ENCODE measurements around the gene C2. TPM values are rescaled to one million over a fixed set of nuclear protein-coding genes. Genes with fewer than 3 reads are reported as not detected.

Gene C2
- total RNA-seq, result 8.4 TPM

DNA sequence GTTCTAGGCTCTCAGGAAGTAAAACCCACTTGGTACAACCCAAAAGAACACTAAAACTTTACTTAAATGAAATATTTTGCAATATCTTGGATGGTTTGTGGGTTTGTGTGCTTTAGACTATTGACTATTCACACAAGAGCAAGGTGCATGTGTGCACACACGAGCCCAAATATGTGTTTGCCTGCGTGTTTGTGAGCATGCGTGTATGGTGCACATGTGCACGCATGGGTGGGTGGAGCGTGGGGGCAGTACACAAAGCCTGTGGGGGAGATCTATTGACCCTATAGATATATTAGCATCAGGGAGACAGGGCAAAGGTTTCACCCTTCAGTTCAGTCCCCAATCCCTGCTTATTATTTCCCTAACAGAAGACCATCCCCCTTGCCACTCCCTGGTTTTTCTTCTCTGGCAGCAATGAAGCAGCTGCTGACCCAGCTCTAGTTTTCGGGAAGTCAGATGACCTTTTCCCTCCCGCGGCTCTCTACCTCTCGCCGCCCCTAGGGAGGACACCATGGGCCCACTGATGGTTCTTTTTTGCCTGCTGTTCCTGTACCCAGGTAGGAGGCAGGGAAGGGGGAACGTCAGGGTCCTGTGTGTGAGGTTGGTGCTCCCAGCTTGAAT, at the start of gene C2:
Gene C2, plus strand, starts transcription at position 476 of the 621 bp plus-strand sequence. Its CDS starts 36 bp downstream, at position 512.
- no peaks in the 10 kb centered on the region for H3K36me3 ChIP-seq (ENCODE audit: control insufficient read depth in 3 of 3, insufficient read depth in 3 of 3, low read length in 3 of 3)
- H3K4me3 ChIP-seq (ENCODE audit: low read length in 3 of 3), result peak within 1 kb of the TSS in 2 of 3 donors; percentile 43 to 52
- H3K9me3 ChIP-seq (ENCODE audit: control insufficient read depth in 3 of 3, low read length in 3 of 3), result no peaks in the 10 kb centered on the region
- no peak within 1 kb of the TSS for H3K27ac ChIP-seq (ENCODE audit: low read depth, low read length)
- H3K27me3 ChIP-seq (ENCODE audit: control insufficient read depth in 3 of 3, insufficient read depth in 3 of 3, low read length in 3 of 3), result peaks cover 0 to 10% (median 3%) of the 10 kb centered on the region in 3 donors
- H3K9ac ChIP-seq (ENCODE audit: low read depth in 1 of 3, low read length in 3 of 3), result peak within 1 kb of the TSS in 2 of 3 donors; percentile 32 to 45
- no peaks in the 10 kb centered on the region for H3K4me1 ChIP-seq (ENCODE audit: control insufficient read depth in 3 of 3, insufficient read depth in 3 of 3, low read length in 3 of 3)

DNA sequence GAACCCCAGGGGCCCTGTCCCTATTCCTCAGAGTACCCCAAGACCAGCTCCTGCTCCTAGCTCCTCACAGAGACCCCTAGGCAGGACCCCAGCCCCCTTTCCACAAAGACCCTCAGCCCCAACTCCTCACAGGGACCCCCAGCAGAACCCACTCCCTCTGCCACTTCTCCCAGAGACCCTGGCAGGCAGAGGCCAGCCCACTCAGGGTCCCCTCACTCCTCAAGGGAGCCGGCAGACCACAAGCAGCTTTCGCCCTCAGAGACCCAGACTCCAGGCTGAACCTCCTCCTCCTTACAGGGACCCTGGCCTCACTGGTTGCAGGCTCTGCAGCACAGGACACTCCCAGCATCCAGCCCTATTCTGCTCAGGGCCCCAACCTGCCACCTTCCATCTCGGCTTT, 49.3 kb upstream of the C2 start:
- Histone ChIP-seq H3K9ac (ENCODE audit: low read depth in 1 of 3, low read length in 3 of 3) (no peak overlapping the region), H3K36me3 (ENCODE audit: control insufficient read depth in 3 of 3, insufficient read depth in 3 of 3, low read length in 3 of 3) (peaks cover 30 to 33% (median 31%) of the 10 kb centered on the region in 3 donors), H3K27me3 (ENCODE audit: control insufficient read depth in 3 of 3, insufficient read depth in 3 of 3, low read length in 3 of 3) (no peaks in the 10 kb centered on the region), H3K27ac (ENCODE audit: low read depth, low read length) (no peak overlapping the region), H3K9me3 (ENCODE audit: control insufficient read depth in 3 of 3, low read length in 3 of 3) (no peaks in the 10 kb centered on the region), H3K4me1 (ENCODE audit: control insufficient read depth in 3 of 3, insufficient read depth in 3 of 3, low read length in 3 of 3) (peaks cover 0 to 3% (median 0%) of the 10 kb centered on the region in 3 donors), H3K4me3 (ENCODE audit: low read length in 3 of 3) (no peak overlapping the region)

DNA sequence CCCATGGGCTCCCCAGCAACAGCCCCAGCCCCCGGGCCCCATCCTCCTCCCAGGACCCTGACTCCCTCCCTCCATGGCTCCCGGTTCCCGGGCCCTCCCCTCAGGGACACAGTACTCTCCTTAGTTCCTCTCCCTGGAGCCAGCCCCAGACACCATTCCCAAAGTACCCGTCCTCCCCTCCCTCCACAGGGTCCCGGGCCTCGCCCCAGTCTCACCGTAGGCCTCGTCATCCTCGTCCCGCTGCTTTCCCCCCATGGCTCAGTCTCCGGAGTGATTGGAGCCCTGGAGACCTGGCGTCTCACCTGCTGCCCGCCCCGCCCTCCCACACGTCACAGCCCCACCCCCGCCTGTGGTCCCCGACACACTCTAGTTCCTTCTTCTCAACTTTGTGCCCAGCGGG, 48.8 kb upstream of the C2 start, which contains the start of gene SLC44A4:
Gene SLC44A4, minus strand, starts transcription at position 272 of the 400 bp plus-strand sequence. Its CDS starts 17 bp downstream, at position 255.
- peaks cover 35 to 38% (median 36%) of the 10 kb centered on the region in 3 donors for H3K36me3 ChIP-seq (ENCODE audit: control insufficient read depth in 3 of 3, insufficient read depth in 3 of 3, low read length in 3 of 3)
- H3K27ac ChIP-seq (ENCODE audit: low read depth, low read length), result no peak within 1 kb of the TSS
- H3K9ac ChIP-seq (ENCODE audit: low read depth in 1 of 3, low read length in 3 of 3), result no peak within 1 kb of the TSS
- H3K9me3 ChIP-seq (ENCODE audit: control insufficient read depth in 3 of 3, low read length in 3 of 3), result no peaks in the 10 kb centered on the region
- no peaks in the 10 kb centered on the region for H3K27me3 ChIP-seq (ENCODE audit: control insufficient read depth in 3 of 3, insufficient read depth in 3 of 3, low read length in 3 of 3)
- peaks cover 0 to 3% (median 0%) of the 10 kb centered on the region in 3 donors for H3K4me1 ChIP-seq (ENCODE audit: control insufficient read depth in 3 of 3, insufficient read depth in 3 of 3, low read length in 3 of 3)
- H3K4me3 ChIP-seq (ENCODE audit: low read length in 3 of 3), result no peak within 1 kb of the TSS

DNA sequence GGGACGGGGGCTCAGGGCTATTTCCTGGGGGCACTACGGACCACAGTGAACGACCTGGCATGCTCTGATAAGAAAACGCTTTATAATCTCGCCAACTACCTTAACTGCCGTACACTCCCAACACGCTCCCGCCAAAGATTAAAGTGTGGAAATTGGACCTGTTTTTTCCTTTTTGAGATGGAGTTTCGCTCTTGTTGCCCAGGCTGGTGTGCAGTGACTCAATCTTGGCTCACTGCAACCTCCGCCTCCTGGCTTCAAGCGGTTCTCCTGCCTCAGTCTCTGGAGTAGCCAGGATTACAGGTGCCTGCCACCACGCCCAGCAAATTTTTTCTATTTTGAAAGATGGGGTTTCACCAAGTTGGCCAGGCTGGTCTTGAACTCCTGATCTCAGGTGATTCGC, 48.4 kb upstream of the C2 start:
- Histone ChIP-seq H3K36me3 (ENCODE audit: control insufficient read depth in 3 of 3, insufficient read depth in 3 of 3, low read length in 3 of 3) (peaks cover 37 to 39% (median 39%) of the 10 kb centered on the region in 3 donors), H3K9me3 (ENCODE audit: control insufficient read depth in 3 of 3, low read length in 3 of 3) (no peaks in the 10 kb centered on the region), H3K27ac (ENCODE audit: low read depth, low read length) (no peak overlapping the region), H3K9ac (ENCODE audit: low read depth in 1 of 3, low read length in 3 of 3) (no peak overlapping the region), H3K27me3 (ENCODE audit: control insufficient read depth in 3 of 3, insufficient read depth in 3 of 3, low read length in 3 of 3) (no peaks in the 10 kb centered on the region), H3K4me3 (ENCODE audit: low read length in 3 of 3) (no peak overlapping the region), H3K4me1 (ENCODE audit: control insufficient read depth in 3 of 3, insufficient read depth in 3 of 3, low read length in 3 of 3) (peaks cover 0 to 3% (median 0%) of the 10 kb centered on the region in 3 donors)

DNA sequence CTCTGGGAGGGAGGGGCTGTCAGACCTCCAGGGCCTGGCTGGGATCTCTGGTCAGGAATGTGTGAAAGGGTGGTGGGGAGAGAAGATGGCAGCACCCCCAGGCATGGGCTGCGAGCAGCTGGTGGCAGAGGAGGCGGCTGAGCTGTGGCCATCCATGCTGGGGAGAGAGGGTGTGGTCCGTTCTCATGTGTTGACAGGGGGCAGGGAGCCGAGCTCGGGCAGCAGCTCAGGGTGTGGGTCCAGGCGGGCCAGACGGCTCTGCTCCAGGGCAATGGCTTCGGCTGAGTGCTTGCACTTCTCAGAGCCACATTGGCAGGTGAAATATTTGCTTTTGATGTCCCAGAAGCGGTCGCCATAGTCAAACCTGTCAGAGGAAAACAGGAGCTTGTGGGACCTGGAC, 47.6 kb upstream of the C2 start:
- Histone ChIP-seq H3K4me3 (ENCODE audit: low read length in 3 of 3) (no peak overlapping the region), H3K9ac (ENCODE audit: low read depth in 1 of 3, low read length in 3 of 3) (no peak overlapping the region), H3K9me3 (ENCODE audit: control insufficient read depth in 3 of 3, low read length in 3 of 3) (no peaks in the 10 kb centered on the region), H3K4me1 (ENCODE audit: control insufficient read depth in 3 of 3, insufficient read depth in 3 of 3, low read length in 3 of 3) (peaks cover 0 to 3% (median 0%) of the 10 kb centered on the region in 3 donors), H3K27ac (ENCODE audit: low read depth, low read length) (no peak overlapping the region), H3K27me3 (ENCODE audit: control insufficient read depth in 3 of 3, insufficient read depth in 3 of 3, low read length in 3 of 3) (no peaks in the 10 kb centered on the region), H3K36me3 (ENCODE audit: control insufficient read depth in 3 of 3, insufficient read depth in 3 of 3, low read length in 3 of 3) (peaks cover 45 to 46% (median 46%) of the 10 kb centered on the region in 3 donors)

DNA sequence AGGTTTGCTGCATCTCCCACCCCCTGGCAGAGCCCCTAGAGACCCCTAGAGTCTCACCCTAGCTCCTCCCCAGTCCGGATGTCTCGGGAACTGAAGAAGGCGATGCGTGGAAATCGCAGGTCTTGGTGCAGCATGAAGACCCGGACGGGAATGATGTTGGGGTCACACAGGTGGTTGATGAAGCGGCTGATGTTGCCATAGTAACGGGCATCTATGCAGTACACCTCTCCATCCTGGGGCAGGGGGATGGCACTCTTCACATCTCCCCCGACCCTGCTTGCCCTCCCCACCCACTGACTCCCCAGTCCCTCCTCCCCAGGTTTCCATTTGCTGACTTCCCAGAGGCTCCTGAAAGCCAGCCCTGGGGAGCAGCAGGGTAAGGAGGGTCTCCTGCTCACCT, 46.9 kb upstream of the C2 start:
- no peaks in the 10 kb centered on the region for H3K9me3 ChIP-seq (ENCODE audit: control insufficient read depth in 3 of 3, low read length in 3 of 3)
- H3K4me3 ChIP-seq (ENCODE audit: low read length in 3 of 3), result no peak overlapping the region
- no peaks in the 10 kb centered on the region for H3K27me3 ChIP-seq (ENCODE audit: control insufficient read depth in 3 of 3, insufficient read depth in 3 of 3, low read length in 3 of 3)
- peaks cover 47 to 49% (median 49%) of the 10 kb centered on the region in 3 donors for H3K36me3 ChIP-seq (ENCODE audit: control insufficient read depth in 3 of 3, insufficient read depth in 3 of 3, low read length in 3 of 3)
- H3K4me1 ChIP-seq (ENCODE audit: control insufficient read depth in 3 of 3, insufficient read depth in 3 of 3, low read length in 3 of 3), result peaks cover 0 to 3% (median 0%) of the 10 kb centered on the region in 3 donors
- H3K9ac ChIP-seq (ENCODE audit: low read depth in 1 of 3, low read length in 3 of 3), result no peak overlapping the region
- no peak overlapping the region for H3K27ac ChIP-seq (ENCODE audit: low read depth, low read length)

DNA sequence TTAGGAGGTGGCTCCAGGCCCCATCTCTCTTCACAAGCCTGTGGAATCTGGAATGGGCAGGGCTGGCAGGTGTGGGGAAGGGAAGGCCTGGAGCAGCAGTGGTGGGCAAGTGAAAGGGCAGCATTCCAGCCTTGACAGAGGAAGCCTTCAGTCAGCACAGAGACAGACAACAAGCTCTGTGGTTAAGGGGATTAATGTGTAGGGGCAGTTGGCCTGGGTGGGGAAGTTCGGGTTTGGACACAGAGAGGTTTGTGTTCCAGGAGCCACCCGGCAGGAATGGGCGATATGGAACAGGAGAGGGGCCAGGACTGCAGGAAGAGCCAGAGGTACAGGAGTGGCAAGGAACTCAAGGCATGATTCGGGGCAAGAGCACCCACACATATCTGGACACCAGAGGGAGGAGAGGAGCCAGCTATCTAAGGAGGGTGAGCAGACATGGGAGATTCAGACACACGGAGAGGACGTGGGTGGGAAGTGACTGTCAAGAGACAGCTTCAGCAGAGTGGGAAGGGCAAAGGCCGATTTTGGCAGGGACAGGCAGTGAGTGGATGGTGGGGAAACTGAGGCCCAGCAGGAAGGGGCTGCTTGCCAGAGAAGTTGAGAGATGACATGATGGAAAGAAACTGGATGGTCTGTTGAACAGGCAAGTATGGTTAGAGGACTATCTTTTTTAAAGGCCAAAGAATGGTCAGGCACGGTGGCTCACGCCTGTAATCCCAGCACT, 46.2 kb upstream of the C2 start:
- no peak overlapping the region for H3K27ac ChIP-seq (ENCODE audit: low read depth, low read length)
- peaks cover 49 to 52% (median 51%) of the 10 kb centered on the region in 3 donors for H3K36me3 ChIP-seq (ENCODE audit: control insufficient read depth in 3 of 3, insufficient read depth in 3 of 3, low read length in 3 of 3)
- H3K4me3 ChIP-seq (ENCODE audit: low read length in 3 of 3), result no peak overlapping the region
- H3K27me3 ChIP-seq (ENCODE audit: control insufficient read depth in 3 of 3, insufficient read depth in 3 of 3, low read length in 3 of 3), result no peaks in the 10 kb centered on the region
- H3K9me3 ChIP-seq (ENCODE audit: control insufficient read depth in 3 of 3, low read length in 3 of 3), result no peaks in the 10 kb centered on the region
- peaks cover 0 to 3% (median 0%) of the 10 kb centered on the region in 3 donors for H3K4me1 ChIP-seq (ENCODE audit: control insufficient read depth in 3 of 3, insufficient read depth in 3 of 3, low read length in 3 of 3)
- H3K9ac ChIP-seq (ENCODE audit: low read depth in 1 of 3, low read length in 3 of 3), result no peak overlapping the region

DNA sequence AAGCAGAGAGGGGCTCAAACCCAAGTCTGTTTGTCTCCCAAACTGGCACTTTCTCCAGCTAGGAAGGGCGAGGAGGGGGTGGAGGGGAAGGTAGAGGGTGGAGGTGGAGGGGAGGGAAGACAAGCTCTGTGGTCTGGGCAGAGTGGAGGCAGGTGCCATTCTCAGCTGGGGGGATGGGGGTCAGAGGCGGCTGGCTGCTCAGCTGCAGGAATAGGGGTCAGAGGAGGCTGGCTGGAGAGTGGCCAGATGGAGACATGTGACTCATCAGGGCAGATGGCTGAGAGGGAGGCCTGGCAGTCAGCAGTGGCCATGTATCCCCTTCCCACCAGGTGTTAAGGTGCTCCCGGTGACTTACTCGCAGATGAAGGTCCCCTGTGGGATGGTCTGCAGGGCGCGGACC, 45.2 kb upstream of the C2 start:
- Histone ChIP-seq H3K27ac (ENCODE audit: low read depth, low read length) (no peak overlapping the region), H3K4me3 (ENCODE audit: low read length in 3 of 3) (no peak overlapping the region), H3K27me3 (ENCODE audit: control insufficient read depth in 3 of 3, insufficient read depth in 3 of 3, low read length in 3 of 3) (no peaks in the 10 kb centered on the region), H3K9ac (ENCODE audit: low read depth in 1 of 3, low read length in 3 of 3) (no peak overlapping the region), H3K36me3 (ENCODE audit: control insufficient read depth in 3 of 3, insufficient read depth in 3 of 3, low read length in 3 of 3) (peaks cover 59 to 62% (median 61%) of the 10 kb centered on the region in 3 donors), H3K4me1 (ENCODE audit: control insufficient read depth in 3 of 3, insufficient read depth in 3 of 3, low read length in 3 of 3) (peaks cover 0 to 2% (median 0%) of the 10 kb centered on the region in 3 donors), H3K9me3 (ENCODE audit: control insufficient read depth in 3 of 3, low read length in 3 of 3) (no peaks in the 10 kb centered on the region)

DNA sequence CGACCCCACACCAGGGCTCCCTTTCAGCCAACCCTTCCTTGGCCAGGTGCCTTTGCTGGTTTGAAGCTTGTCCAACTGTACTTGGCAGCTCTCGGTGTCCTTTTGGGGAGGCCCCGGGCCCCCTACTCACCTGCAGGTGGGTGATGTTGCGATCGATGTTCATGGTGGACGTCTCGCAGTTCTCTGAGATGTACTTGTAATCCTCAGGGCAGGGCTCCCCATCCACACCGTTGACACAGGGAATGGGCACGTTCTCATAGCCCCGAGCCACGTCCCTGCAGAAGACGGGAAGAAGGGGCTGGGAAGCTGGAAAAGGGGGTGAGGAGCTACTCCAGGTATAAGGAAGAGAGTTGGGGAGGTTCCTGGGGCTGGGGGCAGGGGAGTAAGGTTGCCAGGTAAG, 43.8 kb upstream of the C2 start:
- Histone ChIP-seq H3K27me3 (ENCODE audit: control insufficient read depth in 3 of 3, insufficient read depth in 3 of 3, low read length in 3 of 3) (no peaks in the 10 kb centered on the region), H3K27ac (ENCODE audit: low read depth, low read length) (no peak overlapping the region)

DNA sequence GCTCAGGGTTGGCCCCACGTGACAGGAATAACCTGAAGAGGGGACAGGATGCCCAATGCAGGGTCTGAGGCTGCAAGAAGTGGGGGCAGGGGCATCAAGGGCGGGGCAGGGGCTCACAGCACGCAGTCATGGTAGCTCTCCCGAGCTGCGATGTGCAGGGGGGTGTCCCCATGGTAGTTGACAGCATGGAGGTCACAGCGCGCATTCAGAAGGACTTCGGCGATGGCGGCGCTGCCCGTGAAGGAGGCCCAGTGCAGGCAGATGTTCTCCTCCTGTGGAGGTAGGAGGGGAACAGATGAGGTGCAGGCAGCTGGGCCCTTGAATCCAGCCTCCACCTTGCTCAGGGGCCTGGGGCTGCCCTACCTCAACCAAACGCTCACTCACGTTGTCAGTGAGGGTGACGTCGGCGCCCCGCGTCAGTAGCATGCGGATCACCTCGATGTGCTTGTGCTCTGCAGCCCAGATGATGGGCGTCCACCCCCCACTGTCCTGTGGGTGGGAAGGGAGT, 42.9 kb upstream of the C2 start:
- H3K27me3 ChIP-seq (ENCODE audit: control insufficient read depth in 3 of 3, insufficient read depth in 3 of 3, low read length in 3 of 3), result no peaks in the 10 kb centered on the region
- H3K27ac ChIP-seq (ENCODE audit: low read depth, low read length), result no peak overlapping the region
- no peaks in the 10 kb centered on the region for H3K9me3 ChIP-seq (ENCODE audit: control insufficient read depth in 3 of 3, low read length in 3 of 3)
- no peaks in the 10 kb centered on the region for H3K4me1 ChIP-seq (ENCODE audit: control insufficient read depth in 3 of 3, insufficient read depth in 3 of 3, low read length in 3 of 3)
- no peak overlapping the region for H3K9ac ChIP-seq (ENCODE audit: low read depth in 1 of 3, low read length in 3 of 3)
- no peak overlapping the region for H3K4me3 ChIP-seq (ENCODE audit: low read length in 3 of 3)
- H3K36me3 ChIP-seq (ENCODE audit: control insufficient read depth in 3 of 3, insufficient read depth in 3 of 3, low read length in 3 of 3), result peaks cover 78 to 81% (median 80%) of the 10 kb centered on the region in 3 donors

More for the DNA sequence above, 43.8 kb upstream of the C2 start:
- Histone ChIP-seq H3K9ac (ENCODE audit: low read depth in 1 of 3, low read length in 3 of 3) (no peak overlapping the region), H3K36me3 (ENCODE audit: control insufficient read depth in 3 of 3, insufficient read depth in 3 of 3, low read length in 3 of 3) (peaks cover 72 to 74% (median 73%) of the 10 kb centered on the region in 3 donors), H3K4me3 (ENCODE audit: low read length in 3 of 3) (no peak overlapping the region), H3K9me3 (ENCODE audit: control insufficient read depth in 3 of 3, low read length in 3 of 3) (no peaks in the 10 kb centered on the region), H3K4me1 (ENCODE audit: control insufficient read depth in 3 of 3, insufficient read depth in 3 of 3, low read length in 3 of 3) (no peaks in the 10 kb centered on the region)

Measured in skeletal muscle tissue (tissue), 4 donors.